ENCODE measurements around the gene MGA. TPM values are rescaled to one million over a fixed set of nuclear protein-coding genes. Genes with fewer than 3 reads are reported as not detected.

Gene MGA
- total RNA-seq, 1 experiment from 2014 or later, result 38.5 TPM

DNA sequence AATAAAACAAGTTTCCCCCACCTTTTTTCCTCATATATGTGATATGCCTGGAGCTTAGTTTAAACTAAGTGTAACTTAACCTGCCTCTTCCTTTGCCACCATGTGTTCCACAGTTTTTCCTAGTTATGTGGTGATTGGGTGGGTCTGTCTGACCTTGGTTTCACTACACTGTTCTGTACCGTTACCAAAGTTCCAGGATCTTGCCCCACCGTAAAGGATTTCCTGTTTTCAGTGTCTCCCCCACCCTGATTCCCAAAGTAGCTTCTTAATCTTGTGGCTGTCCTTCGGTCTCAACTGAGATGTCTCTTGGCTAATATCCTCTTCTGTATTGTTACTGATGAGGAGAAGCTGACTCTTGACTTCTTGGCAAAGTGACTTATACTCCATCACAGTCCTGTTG lies 6.4 kb upstream of the MGA start:
- Histone ChIP-seq H3F3A (ENCODE audit: insufficient read depth, low read depth) (0 out of 2 replicates have a peak, but pooled peaks cover 2% of the 10 kb centered on the region), H3K9me3 (ENCODE audit: insufficient read depth, low read depth) (no peaks in the 10 kb centered on the region), H3K4me3 (no peak overlapping the region), H3K79me2 (ENCODE audit: low read depth) (no peaks in the 10 kb centered on the region), H3K4me1 (replicated peaks; ENCODE audit: insufficient read depth) (no peaks in the 10 kb centered on the region), H3K4me2 (no peak overlapping the region), H2AFZ (no peak overlapping the region), H4K20me1 (ENCODE audit: insufficient read depth) (no peaks in the 10 kb centered on the region), H3K9me2 (ENCODE audit: insufficient read depth) (no peaks in the 10 kb centered on the region), H3K27ac (no peak overlapping the region), H3K36me3 (ENCODE audit: low read depth) (no peaks in the 10 kb centered on the region), H3K27me3 (ENCODE audit: insufficient read depth, low read depth) (no peaks in the 10 kb centered on the region)
- ChIA-PET POLR2A (ENCODE audit: unreplicated experiment) (interaction anchor here (0.6 kb wide), 1 partner anchor 28 kb away, joined by 3 read pairs; no protein-coding TSS in a partner anchor), CTCF (no interaction called here)
- no peak for DNase-seq
- TF ChIP-seq EZH2 (IDR thresholded peaks at IDR 0.05; ENCODE audit: low read depth), result no peak
- TF ChIP-seq, protein P1, sequence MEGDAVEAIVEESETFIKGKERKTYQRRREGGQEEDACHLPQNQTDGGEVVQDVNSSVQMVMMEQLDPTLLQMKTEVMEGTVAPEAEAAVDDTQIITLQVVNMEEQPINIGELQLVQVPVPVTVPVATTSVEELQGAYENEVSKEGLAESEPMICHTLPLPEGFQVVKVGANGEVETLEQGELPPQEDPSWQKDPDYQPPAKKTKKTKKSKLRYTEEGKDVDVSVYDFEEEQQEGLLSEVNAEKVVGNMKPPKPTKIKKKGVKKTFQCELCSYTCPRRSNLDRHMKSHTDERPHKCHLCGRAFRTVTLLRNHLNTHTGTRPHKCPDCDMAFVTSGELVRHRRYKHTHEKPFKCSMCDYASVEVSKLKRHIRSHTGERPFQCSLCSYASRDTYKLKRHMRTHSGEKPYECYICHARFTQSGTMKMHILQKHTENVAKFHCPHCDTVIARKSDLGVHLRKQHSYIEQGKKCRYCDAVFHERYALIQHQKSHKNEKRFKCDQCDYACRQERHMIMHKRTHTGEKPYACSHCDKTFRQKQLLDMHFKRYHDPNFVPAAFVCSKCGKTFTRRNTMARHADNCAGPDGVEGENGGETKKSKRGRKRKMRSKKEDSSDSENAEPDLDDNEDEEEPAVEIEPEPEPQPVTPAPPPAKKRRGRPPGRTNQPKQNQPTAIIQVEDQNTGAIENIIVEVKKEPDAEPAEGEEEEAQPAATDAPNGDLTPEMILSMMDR (conservative IDR thresholded peaks at IDR 0.05), result no peak
- no TSS peak for BruUV-seq (replicated peaks)
- intact Hi-C loops (cut with micrococcal nuclease; ENCODE audit: unreplicated experiment), result no loop called here

DNA sequence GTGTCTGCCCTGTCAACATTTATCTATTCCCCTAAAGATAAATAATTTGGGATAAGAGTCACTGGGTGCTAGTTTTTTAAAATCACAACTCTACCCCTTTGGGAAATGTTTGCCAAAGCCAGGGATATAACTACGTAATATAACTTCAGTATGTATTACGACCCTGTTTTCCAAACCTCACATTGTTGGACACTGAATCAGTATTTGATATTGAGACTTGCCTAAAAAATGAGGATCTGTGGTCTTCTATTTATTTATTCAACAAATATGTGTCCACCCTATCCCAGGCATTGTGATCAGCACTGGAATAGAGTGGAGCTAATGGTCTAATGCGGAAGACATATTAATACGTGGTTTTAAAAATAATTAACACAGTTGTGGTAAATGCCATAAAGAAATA lies 4.5 kb upstream of the MGA start:
- H4K20me1 ChIP-seq (ENCODE audit: insufficient read depth), result no peaks in the 10 kb centered on the region
- TF ChIP-seq EZH2 (IDR thresholded peaks at IDR 0.05; ENCODE audit: low read depth), result no peak
- TF ChIP-seq, protein P1 (conservative IDR thresholded peaks at IDR 0.05), result no peak
- H3K4me1 ChIP-seq (replicated peaks; ENCODE audit: insufficient read depth), result no peaks in the 10 kb centered on the region; the same call in 1 of the 2 replicates
- H3K27ac ChIP-seq, result no peak overlapping the region
- BruUV-seq (replicated peaks), result no TSS peak
- peaks cover 19% of the 10 kb centered on the region; the same call in 1 of the 2 replicates for H3F3A ChIP-seq (ENCODE audit: insufficient read depth, low read depth)
- no peaks in the 10 kb centered on the region for H3K36me3 ChIP-seq (ENCODE audit: low read depth)
- H3K4me3 ChIP-seq, result no peak overlapping the region
- H3K27me3 ChIP-seq (ENCODE audit: insufficient read depth, low read depth), result no peaks in the 10 kb centered on the region
- CTCF ChIA-PET, result no interaction called here
- intact Hi-C loops (cut with micrococcal nuclease; ENCODE audit: unreplicated experiment), result no loop called here
- no peaks in the 10 kb centered on the region for H3K9me3 ChIP-seq (ENCODE audit: insufficient read depth, low read depth)
- no peak overlapping the region for H2AFZ ChIP-seq
- H3K79me2 ChIP-seq (ENCODE audit: low read depth), result peaks cover 1% of the 10 kb centered on the region
- no peak for DNase-seq
- no peak overlapping the region for H3K4me2 ChIP-seq
- POLR2A ChIA-PET (ENCODE audit: unreplicated experiment), result no interaction called here
- no peaks in the 10 kb centered on the region for H3K9me2 ChIP-seq (ENCODE audit: insufficient read depth)

DNA sequence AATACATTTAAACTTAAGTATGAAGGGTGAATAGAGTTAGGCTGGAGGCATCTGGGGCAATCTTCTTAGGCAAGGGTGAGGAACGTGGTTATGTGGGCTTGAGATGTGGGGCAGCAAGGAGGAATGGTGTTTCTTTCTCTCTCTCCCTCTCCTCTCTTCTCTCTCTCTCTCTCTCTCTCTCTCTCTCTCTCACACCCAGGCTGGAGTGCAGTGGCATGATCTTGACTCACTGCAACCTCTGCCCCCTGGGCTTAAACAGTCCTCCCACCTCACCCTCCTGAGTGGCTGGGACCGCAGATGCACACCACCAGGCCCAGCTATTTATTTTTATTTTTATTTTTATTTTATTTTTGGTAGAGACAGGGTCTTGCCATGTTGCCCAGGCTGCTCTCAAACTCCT lies 4.0 kb upstream of the MGA start:
- Histone ChIP-seq H2AFZ (no peak overlapping the region), H3K4me1 (replicated peaks; ENCODE audit: insufficient read depth) (no peaks in the 10 kb centered on the region; the same call in 1 of the 2 replicates), H3K79me2 (ENCODE audit: low read depth) (peaks cover 6% of the 10 kb centered on the region), H4K20me1 (ENCODE audit: insufficient read depth) (no peaks in the 10 kb centered on the region), H3K9me2 (ENCODE audit: insufficient read depth) (no peaks in the 10 kb centered on the region), H3K9me3 (ENCODE audit: insufficient read depth, low read depth) (no peaks in the 10 kb centered on the region), H3K36me3 (ENCODE audit: low read depth) (no peaks in the 10 kb centered on the region), H3F3A (ENCODE audit: insufficient read depth, low read depth) (peaks cover 21% of the 10 kb centered on the region; the same call in 1 of the 2 replicates), H3K4me3 (no peak overlapping the region), H3K4me2 (no peak overlapping the region), H3K27me3 (ENCODE audit: insufficient read depth, low read depth) (no peaks in the 10 kb centered on the region), H3K27ac (no peak overlapping the region)
- no TSS peak for BruUV-seq (replicated peaks)
- CTCF ChIA-PET, result no interaction called here
- intact Hi-C loops (cut with micrococcal nuclease; ENCODE audit: unreplicated experiment), result no loop called here
- no peak for DNase-seq
- TF ChIP-seq EZH2 (IDR thresholded peaks at IDR 0.05; ENCODE audit: low read depth), result no peak
- TF ChIP-seq, protein P1 (conservative IDR thresholded peaks at IDR 0.05), result no peak
- POLR2A ChIA-PET (ENCODE audit: unreplicated experiment), result no interaction called here
